Fibroblast of lung (primary cell): ENCODE data around the gene EPG5. TPM values are rescaled to one million over a fixed set of nuclear protein-coding genes. Genes with fewer than 3 reads are reported as not detected.

Experiments used
- DNase-seq, 2 donors: peaks; one replicate each; pipeline versions ENCODE4 v3.0.0 to v3.0.0-alpha.2; 2010; ENCODE audit warnings: low read depth in 2 of 2
- H2AFZ ChIP-seq: 2 replicates; pipeline ENCODE4 v1.5.1; 2012; ENCODE audit warnings: low read length, control low read depth, inconsistent platforms
- H3K27ac ChIP-seq: 2 replicates; pipeline ENCODE4 v1.5.1; 2011; ENCODE audit warnings: low read length, control low read depth; ENCODE audit not compliant: insufficient read depth
- H3K27me3 ChIP-seq: 2 replicates; pipeline ENCODE4 v1.5.1; 2011; ENCODE audit warnings: mild to moderate bottlenecking, low read length; ENCODE audit not compliant: control insufficient read depth, insufficient read depth
- H3K36me3 ChIP-seq: 2 replicates; pipeline ENCODE4 v1.5.1; 2011; ENCODE audit warnings: low read length; ENCODE audit not compliant: control insufficient read depth, insufficient read depth
- H3K4me1 ChIP-seq: 2 replicates; pipeline ENCODE4 v1.5.1; 2011; ENCODE audit warnings: low read length; ENCODE audit not compliant: control insufficient read depth, insufficient read depth; ENCODE audit errors: extremely low read depth
- H3K4me2 ChIP-seq: 2 replicates; pipeline ENCODE4 v1.5.1; 2011; ENCODE audit warnings: low read length, control low read depth; ENCODE audit not compliant: insufficient read depth; ENCODE audit errors: extremely low read depth
- H3K4me3 ChIP-seq, 4 experiments: fragments of 200-600 bp in 1 of 4; sonication (generic) in 1 of 4; replicated peaks in 1 of 4; 2 replicates each; pipeline ENCODE4 v1.5.1; 2011 to 2016; ENCODE audit warnings: low read length in 4 of 4, low read depth in 3 of 4, mild to moderate bottlenecking in 3 of 4, control low read depth in 2 of 4, inconsistent platforms in 1 of 4, mixed read lengths in 1 of 4; ENCODE audit not compliant: insufficient read depth in 1 of 4; ENCODE audit errors: control extremely low read depth in 1 of 4
- H3K79me2 ChIP-seq: 2 replicates; pipeline ENCODE4 v1.5.1; 2012; ENCODE audit warnings: mild to moderate bottlenecking, low read length, inconsistent platforms; ENCODE audit not compliant: control insufficient read depth, insufficient read depth
- H3K9ac ChIP-seq: 2 replicates; pipeline ENCODE4 v1.5.1; 2011; ENCODE audit warnings: mild to moderate bottlenecking, low read length, control low read depth; ENCODE audit not compliant: insufficient read depth
- H3K9me3 ChIP-seq: 2 replicates; pipeline ENCODE4 v1.5.1; 2012; ENCODE audit warnings: low read depth, low read length; ENCODE audit not compliant: control insufficient read depth, insufficient read depth
- H4K20me1 ChIP-seq: 2 replicates; pipeline ENCODE4 v1.5.1; 2011; ENCODE audit warnings: low read length; ENCODE audit not compliant: control insufficient read depth, insufficient read depth; ENCODE audit errors: extremely low read depth
- CTCF ChIP-seq, 2 donors: IDR thresholded peaks in 1 of 2; conservative IDR thresholded peaks in 1 of 2; 1 replicate in 1 of 2; 2 replicates in 1 of 2; pipeline ENCODE4 v1.5.1; 2011 to 2012; ENCODE audit warnings: low read length in 2 of 2, control low read depth in 1 of 2, inconsistent platforms in 1 of 2, low read depth in 1 of 2, mild to moderate bottlenecking in 1 of 2
- EZH2 ChIP-seq: IDR thresholded peaks from 2 replicates; pipeline ENCODE4 v1.5.1; 2012; ENCODE audit warnings: low read length, control low read depth, mild to moderate bottlenecking; ENCODE audit errors: missing control alignments
- polyA plus RNA-seq, 2 donors: library from polyadenylated mRNA; depleted of rRNA in 1 of 2; stranded (reverse) in 1 of 2; unstranded in 1 of 2; fragments of >200 nt; gene quantifications; 2 replicates each; pipeline ENCODE4 v1.2.1, GENCODE V29; 2011 to 2012; ENCODE audit warnings: missing spikeins in 1 of 2
- total RNA-seq: library from RNA; depleted of rRNA; stranded (reverse); fragments of >200 nt; gene quantifications from 2 replicates; pipeline ENCODE4 v1.2.1, GENCODE V29; 2014

Gene EPG5
- total and polyA plus RNA-seq, 2 donors (not counting 1 experiment from before 2014, with no cell fraction given): 60.0 to 87.4 TPM

GRCh38 chr18:45935591-45936335 lies 31.4 kb downstream of the EPG5 start:
- no peak overlapping the region for H3K9ac ChIP-seq
- peaks cover 5% of the 10 kb centered on the region for H3K79me2 ChIP-seq
- H3K4me2 ChIP-seq: no peak overlapping the region
- no peak for TF ChIP-seq EZH2
- DNase-seq: peak; percentile 23 to 91
- peaks cover 14% of the 10 kb centered on the region for H3K36me3 ChIP-seq
- no peak overlapping the region for H2AFZ ChIP-seq
- no peaks in the 10 kb centered on the region for H3K27me3 ChIP-seq
- no peak overlapping the region for H3K27ac ChIP-seq
- H3K4me1 ChIP-seq: peaks cover 3% of the 10 kb centered on the region
- no peaks in the 10 kb centered on the region for H4K20me1 ChIP-seq
- H3K9me3 ChIP-seq: no peaks in the 10 kb centered on the region
- no peak overlapping the region for H3K4me3 ChIP-seq

GRCh38 chr18:45932708-45933107 lies 34.4 kb downstream of the EPG5 start:
- H4K20me1 ChIP-seq: no peaks in the 10 kb centered on the region
- H3K27ac ChIP-seq: no peak overlapping the region
- no peak overlapping the region for H3K4me3 ChIP-seq
- no peak overlapping the region for H3K4me2 ChIP-seq
- H3K27me3 ChIP-seq: no peaks in the 10 kb centered on the region
- H3K79me2 ChIP-seq: peaks cover 2% of the 10 kb centered on the region
- DNase-seq: no peak
- peaks cover 3% of the 10 kb centered on the region for H3K4me1 ChIP-seq
- H3K9me3 ChIP-seq: no peaks in the 10 kb centered on the region
- no peak for TF ChIP-seq EZH2
- TF ChIP-seq CTCF (conservative IDR thresholded peaks at IDR 0.05 in 1 of 2, IDR thresholded peaks at IDR 0.05 in 1 of 2; ENCODE audit: low read depth in 1 of 2, low read length in 2 of 2): no peak
- H3K9ac ChIP-seq: no peak overlapping the region
- no peaks in the 10 kb centered on the region for H3K36me3 ChIP-seq
- no peak overlapping the region for H2AFZ ChIP-seq

GRCh38 chr18:45930963-45931362 lies 36.2 kb downstream of the EPG5 start:
- Histone ChIP-seq H3K27me3 (no peaks in the 10 kb centered on the region), H3K27ac (no peak overlapping the region), H3K36me3 (no peaks in the 10 kb centered on the region), H3K9me3 (no peaks in the 10 kb centered on the region), H4K20me1 (no peaks in the 10 kb centered on the region), H2AFZ (no peak overlapping the region), H3K4me2 (no peak overlapping the region), H3K9ac (no peak overlapping the region), H3K79me2 (peaks cover 2% of the 10 kb centered on the region), H3K4me3 (no peak overlapping the region), H3K4me1 (peaks cover 3% of the 10 kb centered on the region)
- no peak for DNase-seq
- no peak for TF ChIP-seq CTCF (conservative IDR thresholded peaks at IDR 0.05 in 1 of 2, IDR thresholded peaks at IDR 0.05 in 1 of 2; ENCODE audit: low read depth in 1 of 2, low read length in 2 of 2)
- no peak for TF ChIP-seq EZH2
